SKM-1 (cell line): ENCODE measurements around the gene PRR3.
"Not testable (repeated sequence)": the region's sequence is repeated elsewhere in the genome, so short reads cannot be mapped to it uniquely, and the experiment has no call there.

Experiments
- DNase-seq: peaks from one replicate; lab custom pipeline; 2025; ENCODE audit not compliant: unreplicated experiment; lab: John Stamatoyannopoulos, UW

The PRR3 gene

DNA sequence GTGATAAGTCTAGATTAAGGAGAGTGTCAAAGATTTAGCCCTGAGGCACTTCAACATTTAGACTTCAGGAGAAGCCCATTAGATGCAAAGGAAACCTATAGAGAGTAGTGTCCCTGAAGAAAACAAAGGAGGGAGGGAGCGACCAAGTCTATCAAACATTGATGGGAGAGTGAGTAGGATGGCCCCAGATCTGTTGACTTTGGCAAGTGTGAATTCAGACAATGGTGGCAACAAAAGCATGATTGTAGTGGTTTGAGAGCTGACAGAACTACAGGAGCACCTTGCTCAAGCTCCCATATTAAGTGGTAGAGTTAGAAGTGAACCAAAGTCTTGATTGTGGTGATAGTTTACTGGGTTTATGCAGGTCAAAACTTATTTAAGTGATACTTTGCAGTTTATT lies 13.2 kb downstream of the PRR3 start:
- no peak for DNase-seq

DNA sequence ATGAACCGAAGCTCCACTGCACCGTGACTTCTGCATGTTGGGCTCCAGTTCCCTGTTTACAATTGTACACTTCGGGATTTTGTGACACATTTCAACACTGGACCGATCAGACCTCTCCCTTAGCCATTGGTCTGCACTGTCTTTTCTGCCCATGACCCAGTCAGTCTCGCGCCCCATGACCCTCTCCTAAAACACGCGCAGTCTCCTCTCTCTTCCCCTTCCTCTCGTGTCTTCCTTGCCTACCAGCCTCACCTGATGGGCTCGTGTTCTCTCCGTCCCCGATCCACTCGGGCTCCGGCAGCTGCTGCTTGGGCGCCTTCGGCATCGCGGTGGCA lies 13.6 kb downstream of the PRR3 start:
- no peak for DNase-seq

- peak; percentile 88 for DNase-seq
These were observed 14.1 kb downstream of the PRR3 start, which contains the start of gene ABCF1 for GRCh38 chr6:30571075-30571761. TSS of gene ABCF1 (plus strand) at chr6:30571442. CDS start at chr6:30571488, 46 bp downstream.

DNA sequence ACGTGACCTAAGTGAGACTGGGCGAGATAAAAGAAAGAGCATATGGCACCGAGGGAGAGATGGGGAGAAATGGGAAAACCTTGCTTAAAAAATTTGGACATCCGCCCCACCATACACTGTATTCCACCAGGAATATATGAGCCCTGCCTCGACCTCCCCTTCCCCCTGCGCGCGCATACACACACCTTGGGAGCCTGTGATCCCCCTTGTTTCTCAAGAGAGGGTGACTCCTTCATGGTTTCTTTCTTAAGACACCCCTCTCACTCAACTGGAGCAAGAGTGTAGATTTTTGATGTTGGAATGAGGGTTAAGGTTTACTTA lies 14.6 kb downstream of the PRR3 start:
- no peak for DNase-seq

- no peak for DNase-seq
These were observed 15.1 kb downstream of the PRR3 start for GRCh38 chr6:30572148-30572547.

DNA sequence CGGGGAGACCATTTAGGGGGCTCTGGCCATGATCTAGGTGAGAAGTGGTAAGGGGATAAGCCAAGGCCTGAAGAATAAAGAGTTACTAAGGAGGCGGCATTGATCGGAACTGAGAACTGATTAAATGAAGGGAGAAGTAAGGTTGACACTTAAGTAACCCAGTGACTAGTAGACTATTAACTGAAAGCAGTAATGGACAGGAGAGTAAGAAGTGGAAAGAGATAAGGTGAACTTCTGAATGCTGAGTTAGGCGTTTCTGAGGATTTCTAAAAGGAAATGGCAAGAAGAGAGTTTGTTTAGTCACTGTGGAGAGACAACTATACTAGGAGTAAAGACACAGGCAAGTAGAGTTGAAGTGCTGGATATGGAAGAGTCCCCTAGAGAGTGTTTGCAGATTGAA lies 16.0 kb downstream of the PRR3 start:
- no peak for DNase-seq

GRCh38 chr6:30578051-30578450 lies 21.0 kb downstream of the PRR3 start:
- DNase-seq: no peak

DNA sequence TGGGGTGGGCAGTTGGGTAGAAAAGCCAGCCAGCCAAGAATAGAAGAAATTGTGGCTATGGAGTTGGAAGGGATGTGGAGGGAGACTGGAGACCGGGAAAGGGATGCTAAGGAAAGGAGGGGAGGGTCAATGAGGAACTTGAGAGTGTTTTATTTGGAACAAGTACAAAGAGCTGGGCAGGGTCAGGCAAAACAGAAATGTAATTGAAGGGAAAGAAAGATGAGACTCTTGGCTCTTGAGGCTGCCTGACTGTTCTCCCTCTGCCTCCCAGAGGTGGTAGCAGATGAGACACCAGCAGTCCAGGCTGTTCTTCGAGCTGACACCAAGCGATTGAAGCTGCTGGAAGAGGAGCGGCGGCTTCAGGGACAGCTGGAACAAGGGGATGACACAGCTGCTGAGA lies 26.8 kb downstream of the PRR3 start:
- no peak for DNase-seq

GRCh38 chr6:30589754-30590358 lies 32.8 kb downstream of the PRR3 start:
- DNase-seq: no peak

DNA sequence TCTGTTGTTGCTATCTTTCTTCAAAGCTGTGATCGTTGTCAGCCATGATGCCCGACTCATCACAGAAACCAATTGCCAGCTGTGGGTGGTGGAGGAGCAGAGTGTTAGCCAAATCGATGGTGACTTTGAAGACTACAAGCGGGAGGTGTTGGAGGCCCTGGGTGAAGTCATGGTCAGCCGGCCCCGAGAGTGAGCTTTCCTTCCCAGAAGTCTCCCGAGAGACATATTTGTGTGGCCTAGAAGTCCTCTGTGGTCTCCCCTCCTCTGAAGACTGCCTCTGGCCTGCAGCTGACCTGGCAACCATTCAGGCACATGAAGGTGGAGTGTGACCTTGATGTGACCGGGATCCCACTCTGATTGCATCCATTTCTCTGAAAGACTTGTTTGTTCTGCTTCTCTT lies 33.4 kb downstream of the PRR3 start:
- no peak for DNase-seq

DNA sequence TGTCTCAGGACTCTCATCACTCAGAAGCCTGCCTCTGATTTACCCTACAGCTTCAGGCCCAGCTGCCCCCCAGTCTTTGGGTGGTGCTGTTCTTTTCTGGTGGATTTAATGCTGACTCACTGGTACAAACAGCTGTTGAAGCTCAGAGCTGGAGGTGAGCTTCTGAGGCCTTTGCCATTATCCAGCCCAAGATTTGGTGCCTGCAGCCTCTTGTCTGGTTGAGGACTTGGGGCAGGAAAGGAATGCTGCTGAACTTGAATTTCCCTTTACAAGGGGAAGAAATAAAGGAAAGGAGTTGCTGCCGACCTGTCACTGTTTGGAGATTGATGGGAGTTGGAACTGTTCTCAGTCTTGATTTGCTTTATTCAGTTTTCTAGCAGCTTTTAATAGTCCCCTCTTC lies 33.9 kb downstream of the PRR3 start:
- DNase-seq: no peak

- no peak for DNase-seq
These were observed 35.2 kb downstream of the PRR3 start for GRCh38 chr6:30592287-30592686.

DNA sequence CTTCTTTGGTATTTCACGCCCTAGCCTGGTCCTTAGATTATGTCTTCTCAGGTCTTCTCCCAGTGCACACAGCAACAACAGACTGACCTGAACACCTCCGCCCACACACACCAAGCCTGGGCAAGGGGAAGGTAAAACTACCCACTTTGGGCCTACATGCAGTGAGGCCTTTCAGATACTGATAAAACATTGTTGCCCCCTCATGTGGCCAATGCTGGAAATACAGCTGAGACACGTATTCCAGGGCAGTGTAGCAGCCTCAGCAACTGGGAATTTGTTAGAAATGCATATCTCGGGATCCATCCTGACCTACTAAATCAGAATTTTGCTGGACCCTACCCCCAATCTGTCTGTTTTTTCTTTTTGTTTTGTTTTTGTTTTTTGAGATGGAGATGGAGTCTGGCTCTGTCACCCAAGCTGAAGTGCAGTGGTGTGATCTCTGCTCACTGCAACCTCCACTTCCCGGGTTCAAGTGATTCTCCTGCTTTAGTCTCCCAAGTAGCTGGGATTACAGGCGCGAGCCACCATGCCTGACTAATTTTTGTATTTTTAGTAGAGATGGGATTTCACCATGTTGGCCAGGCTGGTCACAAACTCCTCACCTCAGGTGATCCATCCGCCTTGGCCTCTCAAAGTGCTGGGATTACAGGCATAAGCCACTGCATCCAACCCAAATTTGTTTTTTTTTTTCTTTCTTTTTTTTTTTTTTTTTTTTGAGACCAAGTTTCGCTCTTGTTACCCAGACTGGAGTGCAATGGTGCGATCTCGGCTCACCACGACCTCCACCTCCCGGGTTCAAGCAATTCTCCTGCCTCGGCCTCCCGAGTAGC lies 40.4 kb downstream of the PRR3 start:
- DNase-seq: not testable (repeated sequence)

GRCh38 chr6:30598912-30599624 lies 42.0 kb downstream of the PRR3 start:
- no peak for DNase-seq

- DNase-seq: no peak
These were observed 42.7 kb downstream of the PRR3 start for GRCh38 chr6:30599625-30600324.

DNA sequence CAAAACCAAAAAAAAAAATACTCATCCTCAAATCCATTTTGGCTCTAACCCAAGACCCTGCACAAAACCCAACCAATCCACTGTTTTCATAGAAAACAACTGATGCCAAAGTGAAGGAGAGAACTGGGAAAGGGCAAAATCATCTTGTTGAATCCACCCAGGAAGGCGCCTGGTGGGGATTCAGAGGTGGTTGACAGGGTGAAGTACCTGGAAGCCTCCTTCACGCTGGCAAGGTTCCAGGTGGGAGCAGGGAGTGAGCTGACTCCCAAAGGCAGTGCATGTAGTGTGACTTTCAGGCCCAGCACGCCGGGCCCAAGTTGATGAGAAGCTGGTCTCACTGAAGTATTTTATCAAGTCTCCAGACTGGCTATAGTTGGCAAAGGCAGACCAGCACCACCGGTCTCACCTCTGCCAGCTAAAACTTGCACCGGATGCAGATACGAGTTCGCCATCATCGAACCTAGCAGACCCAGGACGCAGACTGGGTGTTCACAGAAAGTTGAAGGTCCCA lies 43.4 kb downstream of the PRR3 start:
- no peak for DNase-seq

GRCh38 chr6:30601436-30601814 lies 44.3 kb downstream of the PRR3 start:
- no peak for DNase-seq

DNA sequence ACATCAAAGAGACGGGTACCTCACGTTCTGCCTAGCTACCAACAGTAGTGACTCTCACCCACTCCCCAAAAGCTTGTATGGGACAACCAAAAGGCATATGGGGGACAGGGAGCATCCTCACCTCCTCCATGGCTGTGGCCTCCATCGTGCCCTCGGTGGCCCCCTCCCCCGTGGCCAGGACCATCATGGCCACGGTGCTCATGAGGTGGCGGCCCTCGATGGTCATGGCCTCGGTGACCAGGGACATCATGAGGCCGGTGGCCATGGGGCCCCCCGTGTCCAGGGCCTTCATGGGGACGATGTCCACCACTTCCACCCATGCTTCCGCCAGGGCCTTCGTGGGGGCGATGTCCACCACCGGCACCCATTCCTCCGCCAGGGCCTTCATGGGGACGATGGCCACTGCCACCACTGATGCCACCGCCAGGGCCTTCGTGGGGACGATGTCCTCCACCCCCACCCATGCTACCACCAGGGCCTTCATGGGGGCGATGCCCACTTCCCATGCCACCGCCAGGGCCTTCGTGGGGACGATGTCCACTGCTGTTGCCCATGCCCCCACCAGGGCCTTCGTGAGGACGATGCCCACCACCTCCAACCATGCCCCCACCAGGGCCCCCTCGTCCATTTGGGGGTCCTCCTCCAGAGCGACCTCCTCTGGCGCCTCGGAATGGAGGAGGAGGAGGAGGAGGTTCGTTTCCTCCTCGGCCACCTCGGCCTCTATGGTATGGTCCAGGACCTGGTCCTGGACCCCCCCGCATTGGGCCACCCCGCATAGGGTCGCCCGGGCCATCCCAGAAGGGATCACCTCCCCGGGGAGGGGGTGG lies 44.9 kb downstream of the PRR3 start:
- no peak for DNase-seq

DNA sequence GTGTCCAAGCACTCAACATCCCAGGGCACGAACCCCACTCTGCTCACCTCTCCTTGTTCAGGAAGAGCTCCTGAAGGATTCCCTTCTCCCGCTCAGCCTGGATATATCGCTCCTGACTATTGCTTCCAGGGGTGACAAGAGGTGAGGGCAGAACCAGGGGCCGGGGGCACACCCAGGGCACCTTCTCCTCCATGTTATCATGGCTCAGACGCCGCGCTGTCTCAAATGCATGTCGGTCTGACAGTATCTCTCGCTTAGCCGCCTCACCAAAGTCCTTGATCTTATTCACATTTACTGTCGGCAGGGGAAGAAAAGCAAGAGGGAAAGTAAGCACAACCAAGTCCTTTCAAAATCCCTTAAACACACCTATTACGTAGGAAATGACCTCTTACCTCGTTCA lies 46.9 kb downstream of the PRR3 start:
- DNase-seq: no peak

GRCh38 chr6:30610065-30610464 lies 53.0 kb downstream of the PRR3 start:
- no peak for DNase-seq
